H1 (cell line): ENCODE results near the gene MLKL. TPM values are rescaled to one million over a fixed set of nuclear protein-coding genes. Genes with fewer than 3 reads are reported as not detected.

Experiments used
- ATF3 ChIP-seq: IDR thresholded peaks from 2 replicates; pipeline ENCODE4 v1.6.1; 2011; ENCODE audit warnings: low read depth, mild to moderate bottlenecking, low read length; ENCODE audit not compliant: insufficient read depth
- BCL11A ChIP-seq, 2 experiments: IDR thresholded peaks; one replicate each; pipeline ENCODE4 v1.6.1; 2011; ENCODE audit warnings: low read depth in 2 of 2, low read length in 2 of 2, mild to moderate bottlenecking in 2 of 2
- CEBPB ChIP-seq: IDR thresholded peaks from 2 replicates; pipeline ENCODE4 v1.6.1; 2012; ENCODE audit warnings: low read depth, low read length
- CHD2 ChIP-seq: IDR thresholded peaks from 2 replicates; pipeline ENCODE4 v1.6.1; 2012; ENCODE audit warnings: low read length, improper control_type of control experiment
- CHD7 ChIP-seq: fragments of 300-600 bp; sonication (generic); IDR thresholded peaks from 2 replicates; pipeline ENCODE4 v1.7.1; 2012; ENCODE audit warnings: low read length, moderate library complexity, mild to moderate bottlenecking, inconsistent platforms; ENCODE audit not compliant: insufficient replicate concordance
- EP300 ChIP-seq, 2 experiments: IDR thresholded peaks; 1 replicate in 1 of 2; 2 replicates in 1 of 2; pipeline ENCODE4 v1.6.1; 2011 to 2012; ENCODE audit warnings: low read depth in 2 of 2, low read length in 2 of 2, mild to moderate bottlenecking in 2 of 2, borderline replicate concordance in 1 of 2, inconsistent platforms in 1 of 2, moderate library complexity in 1 of 2
- GTF2F1 ChIP-seq: IDR thresholded peaks from 2 replicates; pipeline ENCODE4 v1.6.1; 2012; ENCODE audit warnings: low read depth, low read length, improper control_type of control experiment, borderline replicate concordance
- HDAC6 ChIP-seq: IDR thresholded peaks from one replicate; pipeline ENCODE4 v1.7.1; 2012; ENCODE audit warnings: low read depth, mild to moderate bottlenecking, inconsistent platforms, low read length, moderate library complexity
- KDM1A ChIP-seq: fragments of 200-600, 300-600 bp; sonication (generic); IDR thresholded peaks from 2 replicates; pipeline ENCODE4 v1.7.1; 2016; ENCODE audit warnings: mild to moderate bottlenecking, low read length, borderline replicate concordance
- SP1 ChIP-seq: IDR thresholded peaks from 2 replicates; pipeline ENCODE4 v1.6.1; 2011; ENCODE audit warnings: low read depth, low read length
- TAF7 ChIP-seq: optimal IDR thresholded peaks from 2 replicates; pipeline ENCODE3; 2011; ENCODE audit warnings: low read depth, mild to moderate bottlenecking, inconsistent platforms, low read length, moderate library complexity, borderline replicate concordance
- TBP ChIP-seq: IDR thresholded peaks from 2 replicates; pipeline ENCODE4 v1.6.1; 2011; ENCODE audit warnings: low read depth, low read length, improper control_type of control experiment
- polyA plus RNA-seq, 7 experiments: library from polyadenylated mRNA; depleted of rRNA in 3 of 7; stranded (reverse) in 5 of 7; unstranded in 2 of 7; fragments of >200 nt in 5 of 7; fragments of 200-250 nt in 2 of 7; gene quantifications; 1 replicate in 5 of 7; 2 replicates in 1 of 7; 4 replicates in 1 of 7; pipeline versions ENCODE4 v1.2.1 to v1.2.3, GENCODE V29; 2011 to 2013; ENCODE audit warnings: missing spikeins in 2 of 7, mixed read lengths in 2 of 7
- total RNA-seq: library from RNA; stranded (reverse); fragmentation: NEBNext Ultra II Directional; extraction: Animal tissue kit (Norgen Biotek cat#: 25700); gene quantifications from 2 replicates; pipeline ENCODE4 v1.2.1, GENCODE V29; 2021

The MLKL gene
- total and polyA plus RNA-seq, 2 of the 8 experiments (the other 6 are each of a cell fraction or from before 2014, with no cell fraction given) = 1.6 to 2.1 TPM

- TF ChIP-seq CHD7 (no peak), CHD2 (no peak), BCL11A (IDR thresholded peaks at IDR 0.05; ENCODE audit: low read depth in 2 of 2, low read length in 2 of 2) (no peak), TAF7 (no peak), EP300 (IDR thresholded peaks at IDR 0.05; ENCODE audit: borderline replicate concordance in 1 of 2, low read depth in 2 of 2, low read length in 2 of 2) (no peak), ATF3 (no peak), CEBPB (no peak), SP1 (no peak), TBP (no peak), KDM1A (no peak), HDAC6 (no peak), GTF2F1 (no peak)
Observed at GRCh38 chr16:74652249-74652648, 48.4 kb downstream of the MLKL start (continued).
